DMS53 (cell line): ENCODE results near the gene TPD52L2.

Source experiments
- DNase-seq: peaks from one replicate; lab custom pipeline; 2025; lab: John Stamatoyannopoulos, UW

The TPD52L2 gene

DNA sequence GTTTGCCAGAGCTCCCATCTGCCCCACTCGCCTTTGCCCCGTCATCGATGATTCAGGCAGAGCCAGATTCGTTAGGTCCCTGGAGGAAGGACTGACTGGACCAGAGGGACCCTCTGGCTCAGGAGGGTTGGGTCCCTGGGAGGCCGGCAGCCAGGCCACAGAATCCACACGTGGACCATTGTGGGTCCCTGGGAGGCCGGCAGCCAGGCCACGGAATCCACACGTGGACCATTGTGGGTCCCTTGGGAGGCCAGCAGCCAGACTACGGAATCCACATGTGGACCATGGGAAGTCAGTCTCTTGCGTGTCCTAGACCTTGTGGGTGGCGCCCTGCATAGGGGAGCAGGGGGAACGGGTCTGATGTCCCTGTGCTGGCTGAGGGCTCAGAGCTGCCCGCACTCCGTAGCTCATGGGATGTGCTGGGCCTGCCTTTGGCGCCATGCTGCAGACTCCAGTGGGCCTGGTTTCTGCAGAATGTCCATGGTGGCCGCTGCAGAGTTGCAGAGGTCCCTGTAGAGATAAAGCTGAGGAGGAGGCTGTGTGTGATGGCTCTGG is 67.6 kb downstream of the TPD52L2 start:
- DNase-seq = no peak

DNA sequence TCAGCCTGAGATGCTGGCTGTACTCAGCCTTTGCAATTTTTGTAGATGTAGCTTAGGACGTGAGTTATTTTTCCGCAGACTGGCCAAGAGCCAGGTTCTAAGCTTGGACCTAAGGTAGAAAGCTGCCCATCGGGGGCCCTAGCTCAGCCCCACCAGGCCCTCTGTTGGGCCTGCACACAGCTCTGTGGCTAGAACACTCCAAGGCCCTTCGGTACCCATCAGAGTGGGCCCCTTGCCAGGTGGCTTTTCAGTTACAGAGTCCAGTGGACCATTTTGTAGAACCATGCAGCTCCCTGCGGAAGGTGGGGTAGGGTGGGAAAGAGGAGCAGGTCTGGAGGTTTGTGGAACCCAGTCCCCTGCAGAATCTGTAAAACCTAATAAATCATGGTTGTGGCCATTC is 68.6 kb downstream of the TPD52L2 start:
- no peak for DNase-seq

DNA sequence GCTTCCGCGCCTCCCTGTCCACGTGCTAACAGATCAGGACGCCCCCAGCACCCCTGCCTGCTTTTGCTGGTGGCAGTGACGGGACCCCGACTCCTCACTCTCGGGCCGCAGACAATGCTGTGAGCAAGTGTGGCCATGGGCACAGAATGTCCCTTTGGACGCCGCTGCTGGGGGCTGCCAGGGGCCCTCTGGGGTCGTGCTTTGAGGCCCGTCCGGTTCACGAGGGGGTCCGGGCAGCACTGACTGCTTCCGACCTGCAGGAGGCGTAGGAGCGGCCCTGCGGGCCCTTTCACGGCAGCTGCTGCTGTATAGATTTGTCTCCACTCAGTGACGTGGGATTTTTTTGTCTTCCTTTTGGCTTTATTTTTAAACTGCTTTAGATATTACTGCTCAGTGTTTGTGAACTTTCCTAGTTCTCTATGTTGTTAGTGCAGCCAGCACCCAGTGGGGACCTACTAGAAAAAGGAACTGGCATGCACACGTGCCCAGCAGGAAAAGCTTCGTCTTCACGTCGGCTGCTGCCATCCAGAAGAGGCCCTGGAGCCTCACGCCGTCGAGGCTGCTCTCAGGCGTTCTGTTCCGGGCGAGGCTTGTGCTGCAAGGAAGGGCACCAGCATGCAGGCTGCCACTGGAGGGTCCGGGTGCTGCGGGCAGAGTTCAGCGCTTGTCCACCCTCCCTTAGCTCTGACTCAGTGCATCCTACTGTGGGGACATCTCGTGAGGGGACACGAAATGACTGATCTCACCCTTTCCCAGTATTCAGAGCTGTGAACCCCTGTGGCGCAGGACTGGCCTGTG is 69.4 kb downstream of the TPD52L2 start:
- no peak for DNase-seq

DNA sequence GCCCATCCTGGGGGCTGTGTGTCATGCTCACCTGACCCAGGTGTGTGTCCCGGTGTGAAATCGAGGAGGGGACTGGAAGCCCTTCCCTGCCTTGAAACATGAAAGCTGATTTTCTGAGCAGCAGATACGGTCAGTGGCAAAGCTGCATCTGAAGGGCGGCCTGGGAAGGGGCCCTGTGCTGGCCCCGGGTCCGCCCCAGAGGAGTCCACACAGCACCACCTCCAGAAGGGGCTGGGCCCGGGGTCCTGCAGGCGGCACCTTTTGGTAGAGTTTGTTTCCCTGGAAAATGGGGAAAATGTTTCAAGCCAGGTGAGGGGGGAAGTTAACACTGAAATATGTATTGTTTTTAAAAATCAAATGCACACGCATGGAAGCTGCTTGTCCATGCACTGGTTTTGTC is 70.4 kb downstream of the TPD52L2 start:
- no peak for DNase-seq

DNA sequence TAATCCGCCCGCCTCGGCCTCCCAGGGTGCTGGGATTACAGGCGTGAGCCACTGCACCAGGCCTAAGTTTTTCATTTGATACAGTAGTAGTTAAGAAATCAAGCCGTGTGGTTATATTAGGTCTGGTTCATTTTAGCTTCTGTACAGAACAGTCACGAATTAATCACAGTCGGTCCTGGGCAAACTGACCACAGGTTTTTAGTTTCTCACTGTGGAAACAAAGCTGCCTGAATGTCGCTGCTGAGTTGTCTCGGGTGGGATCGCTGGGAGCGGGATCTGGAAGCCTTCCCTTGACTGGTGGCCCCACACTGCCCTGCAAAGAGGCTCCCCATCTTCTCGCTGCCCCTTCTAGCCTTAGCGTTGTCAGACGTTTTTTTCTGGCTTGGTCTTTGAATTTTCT is 72.5 kb downstream of the TPD52L2 start:
- no peak for DNase-seq

DNA sequence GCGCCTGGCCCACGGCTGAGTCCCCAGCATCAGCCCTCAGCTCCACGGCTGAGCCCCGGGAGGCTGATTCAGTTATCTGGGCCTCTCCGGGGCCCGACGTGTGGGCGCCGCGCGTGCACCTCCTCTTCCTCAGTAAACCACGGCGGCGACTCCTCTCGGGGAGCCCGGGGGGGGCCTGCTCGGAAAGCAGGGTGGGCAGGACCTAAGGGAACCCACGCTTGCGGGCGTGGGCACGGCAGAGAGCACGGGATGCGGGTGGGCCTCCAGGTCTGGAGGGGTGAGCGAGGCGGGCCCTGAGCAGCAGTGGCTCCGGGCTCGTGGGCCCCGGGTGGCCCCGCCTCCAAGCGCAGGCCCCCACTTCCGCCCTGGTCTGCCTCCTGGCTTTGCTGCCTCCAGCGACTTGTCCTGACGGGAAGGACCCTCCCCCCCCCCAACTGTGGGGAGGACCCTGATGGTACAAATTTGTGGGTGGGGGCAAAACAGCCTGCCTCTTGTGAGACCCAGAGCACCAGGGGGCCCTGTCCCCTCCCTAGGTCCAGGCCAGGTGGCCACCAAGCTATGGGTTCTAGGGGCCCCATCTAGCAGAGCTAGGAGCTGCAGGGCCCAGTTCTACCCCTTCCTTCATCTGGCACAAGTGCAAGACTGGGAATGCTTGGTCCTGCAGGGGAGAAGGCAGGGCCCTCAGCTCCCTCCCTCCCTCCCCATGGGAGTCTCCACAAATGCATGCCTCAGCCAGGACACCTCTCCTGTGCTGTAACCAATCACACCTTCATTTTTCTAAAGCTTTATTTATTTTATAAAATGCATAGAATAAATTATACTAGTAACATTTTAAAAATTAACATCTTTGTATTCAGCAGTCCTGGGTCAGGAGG is 74.2 kb downstream of the TPD52L2 start:
- no peak for DNase-seq

DNA sequence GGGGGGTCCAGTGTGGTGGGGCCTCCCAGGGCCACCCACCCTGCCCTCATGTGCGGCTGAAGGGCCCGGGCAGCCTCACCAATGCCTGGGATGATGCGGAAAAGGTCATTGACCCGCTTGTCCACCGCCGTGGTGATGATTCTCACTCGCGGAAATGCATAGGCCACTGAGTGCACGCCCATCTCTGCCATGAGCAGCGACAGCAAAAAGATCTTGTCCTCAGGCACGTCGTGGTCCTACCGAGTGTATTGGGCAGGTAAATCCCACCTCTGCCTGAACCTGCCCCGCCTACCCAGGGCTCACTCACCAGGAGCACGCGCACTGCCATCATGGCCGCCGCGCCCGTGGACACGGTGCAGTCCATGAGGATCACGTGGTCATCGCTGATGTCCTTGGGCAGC is 75.0 kb downstream of the TPD52L2 start:
- DNase-seq = no peak

DNA sequence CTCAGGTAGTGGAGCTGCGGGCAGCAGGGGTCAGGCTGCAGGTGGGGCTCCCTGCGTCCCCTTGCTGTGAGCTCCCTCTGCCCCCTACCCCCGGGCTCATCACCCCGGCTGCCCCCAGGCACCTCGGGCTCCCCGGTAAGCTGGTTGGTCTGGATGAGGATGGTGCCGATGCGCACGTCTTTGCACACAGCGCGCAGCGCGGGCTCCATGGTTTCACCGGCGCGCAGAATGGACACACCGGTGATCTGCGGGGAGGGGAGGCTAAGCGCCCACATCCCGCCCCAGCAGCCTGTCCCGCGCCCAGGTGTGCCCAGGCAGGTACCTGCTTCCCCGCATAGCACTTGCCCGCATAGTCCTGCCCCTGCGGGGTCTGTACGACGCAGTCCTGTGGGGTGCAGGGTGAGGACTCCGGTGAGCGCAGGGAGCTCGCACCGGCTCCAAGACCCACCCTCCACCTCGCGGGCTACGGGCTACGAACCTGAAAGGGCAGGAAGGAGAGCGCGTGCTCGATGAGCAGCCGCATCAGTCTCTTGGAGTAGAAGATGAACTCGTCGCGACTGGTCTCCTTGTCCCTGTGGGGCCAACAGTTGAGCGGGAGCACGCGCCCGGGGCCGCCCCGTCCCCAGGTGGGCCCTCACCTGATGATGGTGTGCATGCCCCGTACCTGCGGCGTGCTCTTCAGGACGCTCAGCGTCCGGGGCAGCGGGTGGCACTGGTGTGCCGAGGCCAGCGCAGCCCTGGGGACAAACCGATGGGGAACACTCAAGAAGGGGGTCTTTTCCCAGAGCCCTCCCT is 75.6 kb downstream of the TPD52L2 start:
- no peak for DNase-seq
